ENCODE results near the gene ZSWIM8.

ZSWIM8 gene

DNA sequence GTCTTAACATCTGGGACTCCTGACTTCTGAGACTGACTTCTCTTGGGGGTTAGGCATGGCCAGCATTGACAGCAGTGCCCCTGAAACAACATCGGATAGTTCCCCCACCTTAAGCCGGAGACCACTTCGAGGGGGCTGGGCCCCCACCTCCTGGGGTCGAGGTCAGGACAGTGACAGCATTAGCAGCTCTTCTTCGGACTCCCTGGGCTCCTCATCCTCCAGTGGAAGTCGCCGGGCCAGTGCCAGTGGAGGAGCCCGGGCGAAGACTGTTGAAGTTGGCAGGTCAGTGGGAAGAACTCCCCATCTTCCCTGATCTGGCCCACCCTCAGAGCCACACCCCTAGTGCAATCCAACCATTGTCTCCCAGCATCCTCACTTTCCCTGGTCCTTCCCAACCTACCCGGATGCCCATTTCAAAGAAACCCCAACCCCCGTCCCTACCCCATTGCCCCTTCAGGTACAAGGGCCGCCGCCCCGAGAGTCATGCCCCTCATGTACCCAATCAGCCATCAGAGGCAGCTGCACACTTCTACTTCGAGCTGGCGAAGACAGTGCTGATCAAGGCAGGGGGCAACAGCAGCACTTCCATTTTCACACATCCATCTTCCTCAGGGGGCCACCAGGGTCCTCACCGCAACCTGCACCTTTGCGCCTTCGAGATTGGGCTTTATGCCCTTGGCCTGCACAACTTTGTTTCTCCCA, 12.1 kb downstream of the ZSWIM8 start:
- DNase-seq, result no peak

DNA sequence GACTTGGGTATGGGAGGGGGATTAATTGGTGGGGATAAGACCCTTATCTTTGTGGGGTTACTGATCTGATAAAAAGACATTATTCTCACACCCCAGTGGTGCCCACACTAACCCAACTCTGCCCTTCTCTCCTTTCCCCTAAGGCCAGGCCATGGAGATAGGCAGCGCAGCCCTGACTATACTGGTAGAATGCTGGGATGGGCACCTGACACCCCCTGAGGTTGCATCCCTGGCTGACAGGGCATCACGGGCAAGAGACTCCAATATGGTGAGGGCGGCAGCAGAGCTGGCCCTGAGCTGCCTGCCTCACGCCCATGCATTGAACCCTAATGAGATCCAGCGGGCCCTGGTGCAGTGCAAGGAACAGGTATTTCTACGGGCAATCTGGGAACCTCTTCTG, 12.7 kb downstream of the ZSWIM8 start:
- DNase-seq, result no peak

DNA sequence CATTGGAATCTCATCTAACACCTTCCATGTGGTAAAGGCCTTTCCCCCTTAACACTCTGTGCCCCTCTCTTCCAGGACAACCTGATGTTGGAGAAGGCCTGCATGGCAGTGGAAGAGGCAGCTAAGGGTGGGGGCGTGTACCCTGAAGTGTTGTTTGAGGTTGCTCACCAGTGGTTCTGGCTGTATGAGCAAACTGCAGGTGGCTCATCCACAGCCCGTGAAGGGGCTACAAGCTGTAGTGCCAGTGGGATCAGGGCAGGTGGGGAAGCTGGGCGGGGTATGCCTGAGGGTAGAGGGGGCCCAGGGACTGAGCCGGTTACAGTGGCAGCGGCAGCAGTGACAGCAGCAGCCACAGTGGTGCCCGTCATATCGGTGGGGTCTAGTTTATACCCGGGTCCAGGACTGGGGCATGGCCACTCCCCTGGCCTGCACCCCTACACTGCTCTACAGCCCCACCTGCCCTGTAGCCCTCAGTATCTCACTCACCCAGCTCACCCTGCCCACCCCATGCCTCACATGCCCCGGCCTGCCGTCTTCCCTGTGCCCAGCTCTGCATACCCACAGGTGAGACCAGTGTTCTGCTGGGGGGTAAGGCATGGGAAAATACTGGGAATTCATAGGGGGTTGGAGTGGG, 13.6 kb downstream of the ZSWIM8 start:
- DNase-seq, result no peak

DNA sequence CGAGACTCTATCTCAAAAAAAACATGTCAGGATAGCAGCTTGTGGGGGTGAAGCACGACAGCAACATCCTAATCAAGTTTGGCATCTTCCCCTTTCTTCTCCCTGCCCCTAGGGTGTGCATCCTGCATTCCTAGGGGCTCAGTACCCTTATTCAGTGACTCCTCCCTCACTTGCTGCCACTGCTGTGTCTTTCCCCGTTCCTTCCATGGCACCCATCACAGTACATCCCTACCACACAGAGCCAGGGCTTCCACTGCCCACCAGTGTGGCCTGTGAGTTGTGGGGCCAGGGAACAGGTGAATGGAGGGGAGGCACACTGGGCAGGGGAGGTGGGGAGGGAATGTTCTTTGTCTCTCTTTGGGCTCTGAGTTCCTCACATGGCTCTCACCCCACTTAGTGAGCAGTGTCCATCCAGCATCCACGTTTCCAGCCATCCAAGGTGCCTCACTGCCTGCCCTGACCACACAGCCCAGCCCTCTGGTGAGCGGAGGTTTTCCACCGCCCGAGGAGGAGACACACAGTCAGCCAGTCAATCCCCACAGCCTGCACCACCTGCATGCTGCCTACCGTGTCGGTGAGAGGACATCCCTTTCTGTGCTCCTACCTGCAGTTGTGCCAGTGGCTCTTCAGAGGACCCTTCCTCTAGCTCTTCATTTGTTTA, 14.6 kb downstream of the ZSWIM8 start:
- DNase-seq, result no peak

DNA sequence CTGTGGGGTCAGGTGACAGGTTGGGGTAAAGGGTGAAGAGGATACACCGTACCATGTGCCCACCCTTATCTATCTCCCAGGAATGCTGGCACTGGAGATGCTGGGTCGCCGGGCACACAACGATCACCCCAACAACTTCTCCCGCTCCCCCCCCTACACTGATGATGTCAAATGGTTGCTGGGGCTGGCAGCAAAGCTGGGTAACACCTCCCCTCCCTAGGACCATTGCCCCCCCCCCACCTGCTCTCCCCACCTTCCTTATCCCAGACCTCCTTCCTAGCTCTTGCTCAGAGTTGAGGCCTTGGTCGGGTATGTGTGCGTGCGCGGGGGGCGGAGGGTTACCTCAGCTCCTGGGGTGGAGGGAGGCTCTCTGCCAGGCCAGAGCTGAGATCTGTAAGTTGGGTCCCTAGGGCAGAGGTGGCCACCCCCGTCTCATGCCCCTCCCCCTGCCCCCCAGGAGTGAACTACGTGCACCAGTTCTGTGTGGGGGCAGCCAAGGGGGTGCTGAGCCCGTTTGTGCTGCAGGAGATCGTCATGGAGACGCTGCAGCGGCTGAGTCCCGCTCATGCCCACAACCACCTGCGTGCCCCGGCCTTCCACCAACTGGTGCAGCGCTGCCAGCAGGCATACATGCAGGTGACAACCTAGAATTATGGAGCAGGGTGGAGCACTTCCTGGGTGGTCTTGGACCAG, 15.3 kb downstream of the ZSWIM8 start:
- no peak for DNase-seq

DNA sequence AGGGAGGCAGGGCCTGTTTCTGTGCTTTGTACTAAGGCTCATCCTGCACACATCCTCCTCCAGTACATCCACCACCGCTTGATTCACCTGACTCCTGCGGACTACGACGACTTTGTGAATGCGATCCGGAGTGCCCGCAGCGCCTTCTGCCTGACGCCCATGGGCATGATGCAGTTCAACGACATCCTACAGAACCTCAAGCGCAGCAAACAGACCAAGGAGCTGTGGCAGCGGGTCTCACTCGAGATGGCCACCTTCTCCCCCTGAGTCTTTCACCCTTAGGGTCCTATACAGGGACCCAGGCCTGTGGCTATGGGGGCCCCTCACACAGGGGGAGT, 15.8 kb downstream of the ZSWIM8 start:
- no peak for DNase-seq

DNA sequence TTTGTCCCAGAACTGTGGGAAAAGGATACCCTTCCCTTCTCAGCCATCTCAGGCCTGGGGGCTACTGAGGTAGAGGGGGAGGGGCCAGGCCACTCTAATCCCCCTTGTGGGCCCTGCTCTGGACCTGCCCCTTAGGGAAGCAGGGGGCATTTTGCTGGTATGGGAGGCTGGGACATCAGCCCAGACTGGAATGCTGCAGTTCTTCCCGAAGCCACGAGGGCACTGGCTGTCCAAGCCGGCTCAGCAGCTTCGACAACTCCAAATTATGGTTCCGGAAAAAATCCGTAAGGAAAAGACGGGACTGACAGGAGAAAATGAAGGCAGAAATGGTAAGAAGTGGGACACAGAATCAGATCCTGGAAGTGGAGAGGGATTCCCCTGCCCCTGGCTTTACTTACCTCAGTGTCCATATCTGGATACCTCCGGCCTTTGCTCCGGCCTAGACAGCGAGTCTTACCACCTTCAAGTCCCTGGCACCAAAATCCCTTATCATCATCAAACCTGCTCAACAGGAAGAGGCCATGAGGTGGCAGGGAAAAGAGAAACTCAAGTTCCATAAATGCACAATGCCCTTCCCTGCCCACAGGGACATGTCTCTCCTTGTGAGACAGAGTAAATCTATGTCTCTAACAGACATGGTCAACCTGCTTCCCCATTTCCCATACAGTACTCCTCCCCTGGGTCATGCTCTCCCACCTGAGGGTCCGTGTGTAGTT, 17.0 kb downstream of the ZSWIM8 start:
- no peak for DNase-seq

DNA sequence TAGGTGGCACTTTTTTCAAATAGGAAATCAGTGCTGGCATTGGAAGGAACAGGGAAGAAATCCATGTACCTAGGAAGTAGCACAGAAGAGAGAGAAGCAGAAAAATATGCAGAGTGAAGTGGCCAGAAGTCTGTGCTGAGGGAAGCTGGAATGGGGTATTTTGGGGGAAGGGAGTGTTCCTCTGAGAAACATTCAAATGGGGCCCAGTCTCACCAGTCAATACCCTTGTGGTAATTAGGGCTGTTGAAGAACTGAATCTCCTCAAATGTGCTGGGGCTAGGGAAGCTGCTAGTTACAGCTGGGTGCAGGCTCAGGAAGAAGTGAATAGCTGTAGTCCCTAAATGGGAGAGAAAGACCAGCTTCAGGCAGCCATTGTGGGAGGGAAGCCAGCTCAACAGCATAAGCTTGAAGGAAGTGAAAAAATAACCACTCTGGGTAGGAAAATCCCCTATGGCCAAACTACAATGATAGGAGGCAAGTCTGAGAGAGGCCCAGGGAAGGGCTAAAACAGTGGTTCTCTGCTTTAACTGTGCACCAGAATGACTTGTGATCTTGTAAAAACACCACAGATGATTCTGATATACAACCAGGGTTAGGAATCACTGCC, 18.4 kb downstream of the ZSWIM8 start:
- no peak for DNase-seq

DNA sequence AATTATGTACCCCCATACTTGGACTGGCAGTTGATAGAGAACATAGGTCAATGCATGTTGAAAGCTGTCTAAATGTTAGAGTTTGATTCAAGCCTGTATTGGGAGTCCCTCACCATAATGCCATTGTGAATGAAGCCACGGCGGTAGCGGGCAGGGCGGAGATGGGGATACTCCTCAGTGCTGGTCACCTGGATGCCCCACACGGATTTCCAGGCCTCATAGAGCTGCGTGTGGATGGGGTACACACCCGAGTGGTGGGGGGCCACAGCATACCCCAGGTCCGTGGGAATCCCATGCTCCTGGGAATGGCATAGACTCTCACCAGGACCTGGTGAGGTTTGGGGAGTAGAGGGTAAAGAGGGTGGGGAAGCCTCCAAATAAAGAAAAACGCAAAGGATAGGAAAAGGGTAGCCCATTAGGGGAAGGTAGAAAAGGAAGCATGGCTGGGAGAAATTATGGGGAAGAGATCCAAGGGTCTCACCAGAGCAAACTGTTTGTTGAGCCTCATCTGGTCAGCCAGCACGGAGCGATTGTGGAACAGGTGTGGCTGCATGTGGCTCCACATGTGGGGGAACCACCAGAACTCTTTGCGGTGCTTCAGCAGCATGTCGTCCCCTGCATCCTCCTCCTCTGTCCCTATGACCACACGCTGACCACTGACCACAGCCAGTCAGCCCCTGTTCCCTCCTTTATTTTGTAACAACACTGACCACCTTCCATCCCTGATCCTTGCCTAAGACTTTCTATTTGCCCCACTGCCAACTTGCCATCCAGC, 21.0 kb downstream of the ZSWIM8 start:
- no peak for DNase-seq

DNA sequence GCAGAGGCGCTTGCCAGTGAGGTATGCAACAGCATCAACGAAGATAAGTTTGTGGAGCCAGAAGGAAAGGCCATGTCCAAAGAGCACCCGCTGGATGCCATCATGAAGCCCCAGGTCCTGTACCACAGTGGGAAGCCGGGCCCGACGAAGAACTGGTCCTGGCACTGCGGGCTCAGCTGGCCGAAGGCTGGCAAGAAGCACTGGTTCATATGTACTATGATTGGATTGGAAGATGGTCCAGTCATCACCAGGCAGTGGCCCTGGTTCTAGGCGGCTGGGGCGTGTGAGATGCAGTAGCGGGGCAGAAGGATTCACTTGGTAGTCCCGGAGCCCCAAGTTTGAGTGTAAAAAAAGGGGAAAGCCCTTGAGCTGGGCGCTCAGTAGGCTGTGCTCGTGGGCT, 22.1 kb downstream of the ZSWIM8 start:
- DNase-seq, result no peak

DNA sequence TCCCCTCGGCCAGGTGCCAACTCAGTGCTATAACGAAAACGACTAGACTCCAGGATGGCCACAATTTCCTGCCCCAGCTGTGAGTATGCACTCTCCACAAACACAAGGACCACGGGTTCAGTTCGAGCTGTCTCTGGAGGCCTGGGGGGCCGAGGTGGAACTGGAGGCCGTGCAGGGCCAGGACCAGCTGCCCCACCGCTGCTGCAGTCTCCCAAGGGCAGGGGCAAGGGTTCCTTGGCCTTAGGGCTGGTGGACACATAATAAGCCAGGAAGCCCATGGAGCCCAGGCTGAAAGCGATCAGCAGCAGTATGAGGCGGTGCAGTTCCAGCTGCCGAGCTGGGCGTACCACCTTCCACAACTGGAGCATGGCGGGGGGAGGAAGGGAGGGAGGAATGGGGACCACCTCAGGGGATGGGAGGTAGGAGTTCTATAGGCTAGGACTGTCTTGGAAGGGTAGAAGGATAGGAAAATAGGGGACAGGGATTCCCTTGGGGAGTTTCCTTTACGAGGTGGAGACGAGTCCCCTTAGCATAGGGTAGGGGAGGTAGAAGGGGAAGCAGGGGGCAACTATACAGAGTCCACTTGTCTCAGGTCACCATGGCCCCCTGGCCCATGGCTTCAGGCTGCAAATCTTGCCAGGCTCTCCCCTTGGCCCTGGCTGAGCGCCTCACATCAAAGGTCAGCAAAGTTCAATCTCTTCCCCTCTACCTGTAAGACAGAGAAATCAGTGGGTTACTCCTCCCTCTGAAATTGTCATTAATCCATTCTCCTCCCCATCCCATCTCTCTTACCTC, 22.8 kb downstream of the ZSWIM8 start:
- DNase-seq, result no peak

DNA sequence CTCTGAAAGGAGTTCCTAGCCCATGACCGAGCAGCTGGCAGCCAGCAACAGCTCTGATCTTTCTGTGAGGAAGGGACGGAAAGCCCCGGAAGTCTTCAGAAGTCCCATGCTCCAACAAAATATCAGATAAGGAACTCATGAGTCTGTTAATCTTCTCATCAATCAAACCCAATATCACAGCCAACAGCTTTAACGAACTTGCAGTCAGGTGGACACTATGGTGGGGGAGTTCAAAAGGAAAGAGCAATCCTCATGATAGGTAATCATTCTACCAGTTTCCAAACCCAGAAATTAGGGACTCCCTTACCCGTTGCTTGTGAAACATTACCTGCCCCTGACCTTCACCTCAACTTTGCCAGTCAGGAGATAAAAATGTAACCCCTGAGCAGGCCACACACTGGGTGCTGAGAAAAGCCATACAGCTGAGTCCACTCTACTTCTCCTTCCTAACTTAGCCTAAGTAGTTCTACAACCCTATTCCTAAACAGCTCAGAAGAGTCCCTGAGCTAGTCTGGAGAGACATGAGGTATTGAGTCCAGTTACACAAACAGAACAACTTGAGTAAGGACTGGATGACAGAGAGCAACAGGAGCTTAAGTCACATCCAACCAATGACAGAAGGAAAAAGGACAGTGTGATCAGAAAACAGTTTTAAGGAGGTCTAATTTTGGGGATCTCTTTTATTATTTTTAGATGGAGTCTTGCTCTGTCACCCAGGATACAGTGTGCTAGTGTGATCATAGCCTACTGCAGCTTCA, 23.8 kb downstream of the ZSWIM8 start:
- DNase-seq, result no peak

DNA sequence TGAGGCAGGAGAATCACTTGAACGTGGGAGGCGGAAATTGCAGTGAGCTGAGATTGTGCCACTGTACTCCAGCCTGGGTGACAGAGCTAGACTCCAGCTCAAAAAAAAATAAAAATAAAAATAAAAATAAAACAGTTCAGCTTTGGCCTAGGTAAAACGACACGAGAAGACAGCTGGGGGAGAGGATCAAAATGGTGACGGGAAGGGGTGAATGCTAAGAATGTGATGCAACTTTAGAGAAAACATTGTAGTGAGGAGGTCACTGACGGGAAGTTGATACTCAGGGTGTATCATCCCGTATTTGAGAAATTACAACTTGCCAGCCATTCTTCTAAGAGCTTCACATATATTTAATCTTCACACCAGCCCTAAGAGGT, 24.9 kb downstream of the ZSWIM8 start:
- no peak for DNase-seq

DNA sequence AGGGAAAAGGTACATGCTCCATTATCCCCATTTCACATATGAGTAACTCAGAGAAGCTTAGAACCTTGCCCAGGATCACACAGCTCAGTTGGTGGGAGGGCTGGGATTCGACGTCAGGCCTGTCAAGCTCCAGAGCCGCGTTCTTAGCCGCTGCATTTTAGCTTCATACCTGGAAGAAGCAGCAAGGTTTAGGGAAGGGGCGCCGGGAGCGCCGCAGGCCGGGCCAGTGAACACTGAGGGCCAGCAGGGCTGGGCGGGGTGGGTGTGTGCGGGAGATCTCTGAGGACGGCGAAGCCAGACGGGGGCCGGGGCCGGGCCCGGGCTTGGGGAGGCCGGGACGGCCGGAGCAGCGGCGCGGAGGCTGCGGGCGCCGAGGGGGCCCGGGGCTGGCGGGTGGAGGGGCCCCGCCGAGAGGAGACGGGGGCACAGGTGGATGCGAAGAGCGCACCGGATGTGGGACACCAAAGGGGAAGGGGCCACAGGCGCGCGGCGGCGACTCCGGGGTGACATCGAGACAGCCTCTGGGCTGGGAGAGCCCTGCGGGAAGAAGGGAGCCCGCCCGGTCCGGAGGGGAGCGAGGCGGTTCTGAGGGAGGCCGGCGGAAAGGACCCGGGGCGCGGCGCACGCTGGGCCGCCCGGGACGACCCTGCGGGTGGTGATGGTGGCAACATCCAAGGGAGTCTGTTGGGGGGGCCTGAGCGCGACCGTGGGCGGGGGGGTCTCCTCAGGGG, 25.5 kb downstream of the ZSWIM8 start:
- DNase-seq, result no peak

DNA sequence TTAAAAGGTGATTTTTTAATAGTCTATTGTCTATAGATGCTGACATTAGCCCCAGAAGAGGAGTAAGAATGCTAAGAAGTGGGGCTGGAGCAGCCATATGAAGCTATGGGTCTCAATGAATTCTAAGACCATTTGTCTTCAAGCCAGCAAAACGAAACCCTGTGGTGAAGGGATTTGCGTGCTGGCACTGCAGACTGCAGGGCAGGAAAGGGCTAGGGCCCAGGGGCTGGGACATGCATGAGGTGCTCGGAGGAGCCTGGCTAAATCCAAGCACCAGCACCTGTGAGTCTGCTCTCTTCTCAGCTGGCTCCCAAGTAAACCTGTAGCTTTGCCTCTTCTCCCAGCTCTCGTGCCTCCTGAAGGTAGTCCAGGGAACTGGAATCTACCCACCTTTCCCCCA, 27.3 kb downstream of the ZSWIM8 start:
- no peak for DNase-seq

DNA sequence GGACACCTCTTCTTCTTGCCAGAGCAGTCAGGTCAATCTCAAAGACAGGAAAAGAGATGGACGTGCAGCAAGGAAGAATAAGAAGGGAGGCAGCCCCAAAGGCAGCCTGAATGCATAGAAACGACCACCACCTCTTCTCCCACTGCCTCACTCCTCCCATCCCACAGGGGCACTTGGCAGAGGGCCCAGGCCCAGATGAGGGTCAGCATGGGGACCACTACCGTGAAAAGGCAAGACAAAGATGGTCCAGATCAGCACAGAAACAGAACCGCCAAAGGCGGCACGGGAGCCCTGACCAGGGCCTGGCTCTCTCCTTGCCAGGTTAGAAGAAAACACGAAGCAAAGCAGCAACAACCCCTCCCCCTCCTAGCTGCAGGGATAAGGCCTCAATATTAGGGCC, 27.9 kb downstream of the ZSWIM8 start:
- no peak for DNase-seq

DNA sequence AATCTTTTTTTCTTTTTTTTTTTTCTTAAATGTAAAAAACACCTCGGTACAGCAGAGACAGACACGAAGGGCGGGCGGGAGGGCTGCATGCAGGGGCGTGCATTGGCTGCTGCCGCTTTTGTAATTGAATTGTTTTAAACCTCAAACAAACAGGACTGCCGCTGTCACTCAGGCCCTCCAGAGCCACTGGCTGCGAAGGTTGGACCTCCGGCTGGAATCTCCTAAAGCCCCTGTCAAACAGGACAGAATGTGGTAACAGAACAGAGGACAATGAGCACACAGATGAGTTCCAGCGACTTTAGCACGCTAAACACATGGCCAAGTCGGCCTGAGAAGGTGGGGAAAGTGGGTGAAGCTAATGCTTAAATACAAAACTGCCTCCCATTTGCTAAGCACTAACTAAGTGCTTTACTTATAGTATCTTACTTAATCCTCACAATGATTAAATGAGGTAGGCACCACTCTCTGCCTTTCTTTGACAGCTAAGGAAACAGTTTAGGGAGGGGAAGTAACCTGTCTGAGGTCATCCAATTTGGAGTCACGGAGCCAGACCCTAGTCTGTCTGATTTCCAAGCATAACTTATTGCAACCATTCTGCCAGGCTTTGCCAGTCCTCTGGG, 29.0 kb downstream of the ZSWIM8 start:
- DNase-seq, result no peak

DNA sequence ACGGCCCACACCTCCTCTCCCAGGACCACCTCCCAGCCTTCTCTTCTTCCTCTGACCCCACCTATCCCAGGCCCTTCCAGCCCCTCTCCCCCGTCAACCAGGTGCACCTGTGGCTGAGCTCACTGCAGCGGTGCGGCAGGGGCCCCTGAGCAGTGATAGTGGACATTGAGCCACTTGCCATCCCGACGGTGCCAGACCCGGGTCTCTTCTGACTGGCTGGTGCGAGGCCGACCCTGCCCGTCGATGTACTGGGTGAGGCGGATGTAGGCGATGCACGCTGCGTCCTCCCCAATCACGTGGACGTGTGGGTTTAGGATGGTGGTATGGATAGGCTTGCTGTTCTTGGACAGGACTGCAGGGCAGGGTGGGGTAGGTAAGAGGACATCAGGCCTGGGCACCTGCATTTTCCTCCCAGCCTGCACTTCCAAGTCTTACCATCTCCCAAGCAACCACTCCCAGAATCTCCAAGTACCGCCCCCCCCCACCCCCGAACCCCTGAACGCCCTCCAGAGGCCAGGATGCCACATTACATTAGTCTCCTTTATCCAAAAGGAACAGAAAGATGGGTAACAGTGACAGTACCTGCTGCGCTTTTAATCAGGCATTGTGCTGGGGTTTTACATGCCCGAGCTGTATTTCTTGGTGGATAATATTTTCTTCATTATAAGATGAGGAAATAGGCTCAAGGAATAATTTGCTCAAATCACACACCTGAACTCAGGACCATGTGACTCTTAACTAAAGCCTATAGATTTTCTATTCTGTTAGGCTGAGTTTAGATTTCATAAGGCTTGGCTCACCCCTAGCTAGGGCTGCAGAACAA, 29.7 kb downstream of the ZSWIM8 start:
- peak in 1 of 2 experiments; percentile 28 for DNase-seq

DNA sequence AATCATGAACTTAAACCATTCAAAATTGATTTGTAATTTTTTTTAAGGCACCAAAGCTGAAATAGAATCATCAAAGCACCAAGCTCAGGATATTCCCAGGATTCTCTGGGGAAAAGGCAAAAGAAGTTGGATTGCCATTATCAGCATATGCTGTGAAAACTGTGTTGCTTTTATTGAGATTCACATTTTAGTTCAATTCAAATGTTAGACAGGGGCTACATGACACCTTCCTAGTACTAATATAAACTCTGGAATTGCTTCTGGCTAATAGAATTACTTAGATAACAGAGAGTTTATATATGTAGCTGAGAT, 30.3 kb downstream of the ZSWIM8 start:
- DNase-seq, result no peak

All from SW 1271 (cell line).